Sciatic nerve (tissue), 1 donor: ENCODE measurements around the gene HRK. TPM values are rescaled to one million over a fixed set of nuclear protein-coding genes. Genes with fewer than 3 reads are reported as not detected.

Source experiments
- total RNA-seq: library from RNA; stranded (reverse); fragmentation: NEBNext Ultra II Directional; extraction: Animal tissue kit (Norgen Biotek cat#: 25700); gene quantifications from one replicate; pipeline ENCODE4 v1.2.1, GENCODE V29; 2021
- donor health status: DM: no; HTN: no; CAD: no.

HRK gene
- total RNA-seq, 1 donor from 2014 or later = 0.22 TPM

Other genes with a start within 250 kb of the HRK start
- 20.2 TPM for gene SPRING1, start 143.4 kb downstream of the HRK start, total RNA-seq
- gene RNFT2, start 143.1 kb downstream of the HRK start, total RNA-seq = 6.6 TPM
- gene FBXW8, start 29.5 kb upstream of the HRK start, total RNA-seq = 12.9 TPM
- gene TESC, start 218.0 kb upstream of the HRK start, total RNA-seq = 16.6 TPM